T-helper 2 cell treated with Interferon-gamma antibody and Interleukin-4, amounts not matched to agents 100 ng/mL and 5 ng/mL, for 36 hours (primary cell): Measurements from ENCODE around the gene SMPD3. TPM values are rescaled to one million over a fixed set of nuclear protein-coding genes. Genes with fewer than 3 reads are reported as not detected.

Experiments used
- intact Hi-C: fragments of 100-400 bp; cut with micrococcal nuclease; formaldehyde crosslinking; loops from one replicate; pipeline ENCODE4 v1.15.1; 2023
- total RNA-seq: library from RNA; stranded (reverse); gene quantifications from 2 replicates; pipeline ENCODE4 v1.2.3, GENCODE V29; 2022

SMPD3 gene
- total RNA-seq, 1 donor from 2014 or later = 3.0 TPM

DNA sequence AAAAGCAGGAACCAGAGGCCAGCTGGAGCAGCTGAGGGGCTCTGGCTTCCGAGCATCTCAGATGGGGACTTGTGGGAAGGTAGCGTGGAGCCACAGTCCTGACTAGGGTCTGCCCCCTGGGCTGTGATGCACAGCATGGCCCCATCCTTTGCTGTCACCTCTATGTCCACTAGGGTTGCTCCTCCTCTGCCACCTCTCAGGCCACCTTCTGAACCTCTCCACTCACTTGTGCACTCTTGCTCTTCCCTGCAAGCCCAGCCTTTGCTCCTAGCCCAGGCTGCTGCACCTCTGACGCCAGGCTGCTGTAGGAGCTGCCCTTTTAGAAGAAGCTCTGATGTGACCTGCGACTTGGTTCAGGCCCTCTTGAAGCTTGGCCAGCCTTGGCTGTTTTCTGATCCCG is 24.3 kb upstream of the SMPD3 start:
- intact Hi-C loops = no loop called here

DNA sequence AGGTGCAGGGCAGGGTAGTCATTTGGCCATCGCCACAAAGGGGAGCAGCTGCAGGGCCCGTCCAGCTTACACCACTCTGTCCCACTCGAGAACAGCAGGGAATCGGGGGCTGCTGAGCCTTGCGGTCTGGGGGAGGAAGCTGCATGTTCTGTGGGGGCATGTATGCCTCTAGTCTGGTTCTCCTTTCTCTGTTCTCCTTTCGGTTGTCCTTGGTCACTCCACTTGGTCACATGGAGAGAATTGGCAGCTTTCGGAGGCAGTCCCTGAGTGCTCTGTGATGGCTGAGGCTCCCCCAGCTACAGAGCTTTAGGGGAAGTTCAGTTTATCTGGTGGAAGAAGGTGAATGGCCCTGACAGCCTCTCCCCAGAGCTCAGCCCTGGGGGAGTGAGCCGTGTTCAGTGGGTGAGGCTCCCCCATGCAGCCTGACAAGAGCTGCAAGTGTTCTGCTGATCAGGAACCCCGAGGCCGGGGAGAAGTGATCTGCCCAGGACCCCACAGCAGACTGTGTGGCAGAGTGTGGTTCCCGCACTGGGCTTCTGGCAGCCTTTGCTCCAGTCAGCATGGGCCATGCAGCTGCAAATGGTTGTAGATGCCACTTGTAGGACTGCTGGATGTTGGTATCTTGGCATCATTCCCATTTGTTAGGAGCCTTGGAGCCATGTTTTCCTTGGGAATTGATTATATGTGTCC is 22.3 kb upstream of the SMPD3 start:
- intact Hi-C loops = no loop called here

- intact Hi-C loops = no loop called here
Measured at GRCh38 chr16:68469796-68470460, 21.6 kb upstream of the SMPD3 start.

GRCh38 chr16:68468842-68469241 is 20.5 kb upstream of the SMPD3 start:
- intact Hi-C loops = no loop called here

- intact Hi-C loops = no loop called here
Measured at GRCh38 chr16:68466174-68466573, 17.9 kb upstream of the SMPD3 start.

GRCh38 chr16:68463904-68464303 is 15.6 kb upstream of the SMPD3 start:
- intact Hi-C loops = no loop called here

- intact Hi-C loops = no loop called here
Measured at GRCh38 chr16:68460067-68460466, 11.8 kb upstream of the SMPD3 start.

GRCh38 chr16:68459457-68459856 is 11.1 kb upstream of the SMPD3 start:
- intact Hi-C loops = no loop called here

DNA sequence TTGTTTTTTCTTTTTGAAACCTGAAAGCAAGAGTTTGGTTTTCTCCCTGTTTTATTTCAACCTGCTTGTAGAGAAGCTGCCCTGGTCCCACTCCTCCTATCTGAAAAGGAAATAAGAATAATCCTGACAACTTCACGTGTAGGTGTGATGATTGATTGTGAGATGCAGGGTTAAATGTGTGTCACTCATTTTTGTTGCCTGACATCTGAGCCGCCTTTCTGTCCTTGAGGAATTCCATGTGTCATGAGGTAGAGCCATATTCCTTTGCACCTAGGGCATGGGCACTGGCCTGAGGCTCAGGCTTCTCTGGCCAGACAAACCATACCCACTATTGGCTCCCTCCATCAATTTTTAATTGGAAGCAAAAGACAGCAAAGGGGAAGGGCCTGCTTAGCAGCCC is 10.2 kb upstream of the SMPD3 start:
- intact Hi-C loops = no loop called here

GRCh38 chr16:68458101-68458500 is 9.8 kb upstream of the SMPD3 start:
- intact Hi-C loops = no loop called here

DNA sequence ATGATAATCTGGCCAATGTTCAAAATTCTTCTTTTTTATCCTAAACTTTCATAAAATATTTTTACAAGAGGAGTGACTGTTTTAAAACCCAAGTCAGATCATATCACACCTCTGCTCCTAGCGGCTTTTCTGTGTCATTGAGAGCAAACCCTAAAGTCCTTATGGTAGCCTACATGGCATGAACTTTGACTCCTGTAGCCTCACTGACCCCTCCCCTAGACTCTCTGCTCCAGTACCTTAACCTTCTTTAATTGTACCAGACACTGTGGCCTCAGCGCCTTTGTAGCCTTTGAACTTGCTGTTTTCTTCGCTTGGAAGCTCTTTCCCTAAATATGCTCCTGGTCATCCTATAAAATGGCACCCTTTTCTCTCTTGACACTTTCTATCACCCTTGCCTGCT is 7.3 kb upstream of the SMPD3 start:
- intact Hi-C loops = no loop called here

DNA sequence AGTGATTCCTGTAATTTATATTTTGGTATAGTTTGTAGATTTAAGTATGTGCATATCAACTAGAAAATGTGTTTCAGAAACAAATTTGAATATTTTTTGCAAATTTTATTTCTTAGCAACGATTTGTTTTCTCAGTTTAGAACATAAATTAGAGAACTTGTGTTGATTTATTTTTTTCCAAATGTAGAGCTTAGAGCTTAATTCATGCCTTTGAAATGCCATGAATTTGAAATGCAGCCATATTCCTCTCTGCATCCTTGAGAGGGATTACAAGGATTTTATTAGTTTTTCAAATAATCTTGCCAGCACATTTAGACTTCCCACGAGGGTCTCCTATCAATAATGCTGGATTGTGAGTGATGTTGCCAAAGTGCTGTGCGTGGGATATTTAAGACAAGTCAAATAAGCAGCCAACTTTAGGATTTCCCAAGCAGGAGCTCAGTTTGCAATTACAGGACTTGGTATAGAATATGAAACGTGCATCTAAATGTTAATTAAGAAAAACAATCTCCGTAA is 6.7 kb upstream of the SMPD3 start:
- intact Hi-C loops = no loop called here

- intact Hi-C loops = no loop called here
Measured at GRCh38 chr16:68453816-68454215, 5.5 kb upstream of the SMPD3 start.

GRCh38 chr16:68452176-68452575 is 3.9 kb upstream of the SMPD3 start:
- intact Hi-C loops = no loop called here

DNA sequence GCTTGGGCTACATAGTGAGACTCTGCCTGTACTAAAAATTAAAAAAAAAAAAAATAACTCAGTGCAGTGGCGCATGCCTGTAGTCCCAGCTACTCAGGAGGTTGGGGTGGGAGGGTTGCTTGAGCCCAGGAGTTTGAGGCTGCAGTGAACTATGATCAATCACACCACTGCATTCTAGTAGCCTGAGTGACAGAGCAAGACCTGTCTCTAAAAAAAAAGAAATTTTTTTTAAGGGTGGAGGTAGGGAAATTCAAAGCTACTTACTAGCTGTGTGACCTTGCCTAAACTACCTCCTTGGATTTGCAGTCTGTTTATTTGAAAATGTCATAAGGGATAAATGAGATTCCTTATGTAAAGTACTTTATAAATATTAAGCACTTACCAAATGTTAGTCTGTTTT is 3.4 kb upstream of the SMPD3 start:
- intact Hi-C loops = no loop called here

GRCh38 chr16:68450741-68451255 is 2.5 kb upstream of the SMPD3 start:
- intact Hi-C loops = no loop called here

DNA sequence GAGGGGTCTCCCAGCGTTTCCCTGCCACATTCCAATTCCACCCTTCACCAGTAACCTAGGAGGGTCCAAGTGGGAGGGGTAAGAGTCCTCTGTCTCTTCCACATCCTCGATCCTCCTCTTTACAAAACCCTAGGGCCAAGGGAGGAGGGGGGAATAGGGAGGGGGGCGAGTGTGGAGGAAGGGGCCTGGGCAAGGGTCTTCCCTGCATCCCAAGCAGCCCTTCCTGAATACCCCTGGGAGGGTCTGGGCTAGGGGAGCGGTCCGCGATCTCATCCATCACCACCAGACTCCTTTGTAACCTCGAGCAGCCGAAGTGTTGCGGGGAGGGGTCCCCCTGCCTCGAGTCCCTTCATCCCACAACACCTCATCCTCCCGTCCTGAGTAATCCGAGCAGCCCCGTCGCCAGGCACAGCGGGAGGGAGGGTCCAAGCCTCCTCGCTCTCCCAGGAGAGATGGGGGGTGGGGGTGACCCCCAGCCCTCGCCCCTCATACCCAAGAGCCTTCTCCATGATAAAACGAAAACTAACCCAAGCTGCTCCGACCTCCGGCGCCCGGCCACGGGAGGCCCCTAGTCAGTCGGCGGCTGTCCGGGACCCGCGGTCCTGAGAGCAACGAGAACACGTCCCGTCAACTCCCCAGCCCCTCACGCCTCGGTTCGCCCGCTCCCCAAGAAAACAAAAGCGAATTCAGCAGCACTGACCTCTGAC is 502 bp downstream of the SMPD3 start:
- intact Hi-C loops = loop anchor here (1.0 to 5.0 kb wide), 2 partner anchors 30 to 51 kb away; no protein-coding TSS in a partner anchor

DNA sequence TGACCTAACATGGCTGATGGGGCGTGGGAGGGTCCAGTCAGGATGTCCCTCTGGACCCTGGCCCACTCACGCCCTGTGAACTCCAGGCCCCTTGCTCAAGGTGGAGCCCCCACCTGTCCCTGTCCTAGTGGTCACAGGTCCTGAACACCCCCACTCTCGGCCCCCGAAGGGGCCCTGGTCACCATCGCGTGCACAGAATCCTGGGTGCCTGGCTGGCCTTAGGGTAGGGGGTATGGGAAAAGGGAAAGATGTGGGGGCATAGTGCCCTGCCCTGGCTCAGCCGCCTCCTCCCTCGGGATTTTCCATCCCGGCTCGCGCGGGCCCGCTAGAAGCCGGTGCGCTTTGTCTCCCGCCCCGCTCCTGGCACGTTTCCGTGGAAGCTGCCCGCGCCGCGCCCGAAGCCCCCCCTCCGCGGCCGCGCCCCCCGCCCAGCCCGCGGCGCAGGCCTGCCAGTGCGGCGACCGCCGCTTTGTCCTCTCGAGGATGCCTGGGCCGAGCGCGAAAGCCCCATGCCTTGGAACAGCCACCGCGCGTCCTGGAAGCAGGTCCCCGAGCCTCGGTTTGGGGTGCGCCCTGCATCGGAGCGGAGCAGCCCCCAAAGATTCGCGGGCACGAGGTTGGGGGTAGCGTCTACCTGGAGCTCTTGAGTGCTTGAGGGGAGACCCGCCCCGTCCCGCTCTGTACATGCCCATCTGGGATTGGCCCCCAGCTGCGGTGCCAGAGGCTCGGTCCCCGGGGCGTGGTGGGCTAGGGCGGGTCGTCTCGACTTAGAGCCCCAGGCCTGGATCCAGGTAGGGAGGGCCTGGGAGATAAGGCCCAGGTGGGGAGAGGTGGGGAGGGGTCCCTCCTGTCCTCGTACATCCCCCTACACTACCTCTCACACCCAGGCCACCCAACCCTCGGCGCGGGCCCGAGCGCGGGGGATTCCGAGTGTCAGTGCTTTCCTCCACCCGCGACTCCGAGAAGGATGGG is 1.3 kb downstream of the SMPD3 start:
- intact Hi-C loops = loop anchor here (5.0 kb wide), 1 partner anchor 50 kb away; no protein-coding TSS in a partner anchor

GRCh38 chr16:68445458-68445857 is 2.9 kb downstream of the SMPD3 start:
- intact Hi-C loops = loop anchor here (1.0 to 5.0 kb wide), 2 partner anchors 48 to 65 kb away; no protein-coding TSS in a partner anchor

DNA sequence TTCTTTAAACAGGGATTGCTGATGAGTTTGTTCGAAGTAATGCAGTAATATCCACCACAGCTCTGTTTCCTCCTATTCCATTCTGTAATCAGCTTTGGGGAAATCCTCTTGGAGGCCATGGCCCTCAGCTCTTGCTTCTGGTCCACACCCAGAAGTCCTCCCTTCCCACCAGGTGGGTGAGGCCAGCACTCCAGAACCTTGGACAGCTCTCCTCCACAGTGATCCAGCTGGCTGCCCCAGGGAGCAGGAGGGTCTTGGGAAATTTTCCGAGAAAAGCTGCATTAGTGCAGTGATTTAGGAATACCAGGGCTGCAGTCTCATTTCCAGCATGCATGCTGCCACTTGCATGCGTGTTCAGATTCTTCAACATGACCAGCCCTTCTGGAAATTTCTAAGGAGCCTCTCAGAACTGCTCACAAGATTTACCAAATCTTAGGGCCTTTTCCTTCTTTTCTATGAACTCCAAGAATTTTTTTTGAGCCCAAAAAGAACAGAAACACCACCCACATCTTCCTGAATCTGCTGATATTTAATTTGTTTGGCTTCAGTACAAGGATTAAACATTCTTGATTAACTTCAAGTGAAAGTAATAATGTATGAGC is 4.2 kb downstream of the SMPD3 start:
- intact Hi-C loops = no loop called here
